Activated naive CD8-positive, alpha-beta T cell treated with anti-CD3 and anti-CD28 coated beads, Interleukin-2, amount 10 ng/mL, durations not matched to agents 7 days and 5 days (primary cell): ENCODE data around the gene CHST9. TPM values are rescaled to one million over a fixed set of nuclear protein-coding genes. Genes with fewer than 3 reads are reported as not detected.
"Not testable (repeated sequence)": the region's sequence is repeated elsewhere in the genome, so short reads cannot be mapped to it uniquely, and the experiment has no call there.

Experiments
- ATAC-seq: fragments of 150-1000 bp; cut with Tn5 transposase; one replicate; pipeline ENCODE4 v1.10.0; 2021; ENCODE audit warnings: low read depth, moderate library complexity
- POLR2A ChIA-PET: fragments of 350-600 bp; sonication (Branson Sonifier 250); formaldehyde crosslinking; loops from one replicate; lab custom pipeline; 2021; ENCODE audit warnings: antibody characterized with exemption; lab: Charles Lee
- DNase-seq: peaks from one replicate; pipeline ENCODE4 v3.0.0; 2021
- H3K27ac Mint-ChIP-seq: one replicate; pipeline ENCODE4 v1.8.0; 2022; ENCODE audit warnings: mild to moderate bottlenecking, mixed read lengths
- H3K27me3 Mint-ChIP-seq: one replicate; pipeline ENCODE4 v1.8.0; 2022; ENCODE audit warnings: mild to moderate bottlenecking, moderate library complexity, mixed read lengths
- H3K36me3 Mint-ChIP-seq: one replicate; pipeline ENCODE4 v1.8.0; 2021; ENCODE audit warnings: mild to moderate bottlenecking, mixed read lengths
- H3K4me1 Mint-ChIP-seq: one replicate; pipeline ENCODE4 v1.8.0; 2021; ENCODE audit warnings: mixed read lengths
- H3K4me3 Mint-ChIP-seq: one replicate; pipeline ENCODE4 v1.8.0; 2022; ENCODE audit warnings: mild to moderate bottlenecking, moderate library complexity, mixed read lengths
- H3K9me3 Mint-ChIP-seq: one replicate; pipeline ENCODE4 v1.8.0; 2021; ENCODE audit warnings: mixed read lengths
- total RNA-seq, 2 experiments: library from RNA; stranded (reverse); gene quantifications; one replicate each; pipeline ENCODE4 v1.2.3, GENCODE V29; 2021

Gene CHST9
- total RNA-seq, 2 experiments from 2014 or later, result not detected

- Mint-ChIP-seq H3K9me3 (peaks cover 6% of the 10 kb centered on the region), H3K4me3 (no peak overlapping the region), H3K36me3 (no peaks in the 10 kb centered on the region), H3K27ac (no peak overlapping the region), H3K4me1 (no peaks in the 10 kb centered on the region), H3K27me3 (no peaks in the 10 kb centered on the region)
- POLR2A ChIA-PET, result no interaction called here
- no peak for ATAC-seq
- no peak for DNase-seq
Measured at GRCh38 chr18:27109451-27109850, 75.7 kb downstream of the CHST9 start.

GRCh38 chr18:27108842-27109241 lies 76.3 kb downstream of the CHST9 start:
- Mint-ChIP-seq H3K4me1 (no peaks in the 10 kb centered on the region), H3K36me3 (no peaks in the 10 kb centered on the region), H3K9me3 (peaks cover 6% of the 10 kb centered on the region), H3K27ac (no peak overlapping the region), H3K27me3 (no peaks in the 10 kb centered on the region), H3K4me3 (no peak overlapping the region)
- POLR2A ChIA-PET, result no interaction called here
- ATAC-seq (no peak), DNase-seq (no peak)

GRCh38 chr18:27104743-27105142 lies 80.4 kb downstream of the CHST9 start:
- H3K27ac Mint-ChIP-seq, result no peak overlapping the region
- H3K36me3 Mint-ChIP-seq, result no peaks in the 10 kb centered on the region
- ATAC-seq (no peak), DNase-seq (no peak)
- H3K4me3 Mint-ChIP-seq, result no peak overlapping the region
- POLR2A ChIA-PET, result no interaction called here
- no peaks in the 10 kb centered on the region for H3K4me1 Mint-ChIP-seq
- no peaks in the 10 kb centered on the region for H3K27me3 Mint-ChIP-seq
- peaks cover 4% of the 10 kb centered on the region for H3K9me3 Mint-ChIP-seq

DNA sequence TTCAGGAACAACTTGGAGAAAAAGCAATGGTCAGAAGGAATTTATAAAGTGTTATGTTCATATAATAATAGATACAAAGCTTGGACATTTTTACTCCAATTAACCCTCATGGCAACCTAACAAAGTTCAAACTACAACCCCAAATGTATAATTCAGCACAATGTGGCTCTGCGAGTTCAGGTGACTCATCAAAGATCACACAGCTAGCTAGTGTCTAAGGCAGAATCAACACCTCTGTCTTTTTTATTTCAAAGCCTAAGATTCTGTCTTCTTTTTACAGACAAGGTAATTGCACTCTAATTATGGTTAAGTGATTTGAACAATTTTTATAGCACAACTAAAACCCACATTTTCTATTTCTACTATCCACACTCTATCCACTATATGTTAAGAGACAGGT lies 90.5 kb downstream of the CHST9 start:
- peaks cover 13% of the 10 kb centered on the region for H3K9me3 Mint-ChIP-seq
- POLR2A ChIA-PET, result no interaction called here

DNA sequence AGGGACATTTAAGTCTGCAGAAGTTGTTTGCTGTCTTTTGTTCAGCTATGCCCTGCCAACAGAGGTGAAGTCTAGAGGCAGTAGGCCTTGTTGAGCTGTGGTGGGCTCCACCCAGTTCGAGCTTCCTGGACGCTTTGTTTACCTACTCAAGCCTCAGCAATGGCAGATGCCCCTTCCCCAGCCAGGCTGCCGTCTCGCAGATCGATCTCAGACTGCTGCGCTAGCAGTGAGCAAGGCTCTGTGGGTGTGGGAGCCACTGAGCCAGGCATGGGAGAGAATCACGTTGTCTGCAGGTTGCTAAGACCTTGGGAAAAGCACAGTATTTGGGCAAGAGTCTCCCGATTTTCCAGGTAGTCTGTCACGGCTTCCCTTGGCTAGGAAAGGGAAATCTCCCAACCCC lies 91.8 kb downstream of the CHST9 start:
- H3K9me3 Mint-ChIP-seq, result peaks cover 12% of the 10 kb centered on the region
- DNase-seq, H3K36me3 Mint-ChIP-seq, H3K4me3 Mint-ChIP-seq, ATAC-seq, POLR2A ChIA-PET, H3K27me3 Mint-ChIP-seq, H3K4me1 Mint-ChIP-seq, H3K27ac Mint-ChIP-seq: not testable (repeated sequence)

More for the DNA sequence above, 90.5 kb downstream of the CHST9 start:
- no peak overlapping the region for H3K4me3 Mint-ChIP-seq
- no peak for DNase-seq
- ATAC-seq, result no peak
- no peaks in the 10 kb centered on the region for H3K36me3 Mint-ChIP-seq
- no peaks in the 10 kb centered on the region for H3K4me1 Mint-ChIP-seq
- no peak overlapping the region for H3K27ac Mint-ChIP-seq
- no peaks in the 10 kb centered on the region for H3K27me3 Mint-ChIP-seq

DNA sequence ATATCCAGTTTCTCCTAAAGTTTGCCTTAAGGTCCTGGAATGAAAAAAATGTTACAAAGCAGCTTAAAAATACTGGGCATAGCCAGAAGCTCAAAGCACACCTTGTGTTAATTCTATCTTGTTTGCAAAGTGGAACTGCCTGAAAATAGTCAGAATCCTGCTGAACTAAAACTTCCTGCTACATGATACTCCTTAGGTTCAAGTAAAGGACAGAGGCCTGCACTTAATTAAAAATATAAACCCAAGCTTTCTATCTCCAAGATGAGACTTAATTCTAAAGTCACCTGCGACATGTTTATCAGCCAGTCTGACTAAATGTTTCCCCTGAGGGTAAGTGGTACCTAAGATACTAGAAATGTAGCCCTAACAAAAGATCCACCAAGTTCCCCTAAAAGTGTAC lies 103.4 kb downstream of the CHST9 start:
- H3K27ac Mint-ChIP-seq, result no peak overlapping the region
- H3K4me3 Mint-ChIP-seq, result no peak overlapping the region
- no peaks in the 10 kb centered on the region for H3K27me3 Mint-ChIP-seq
- ATAC-seq, result no peak
- DNase-seq, result no peak
- H3K9me3 Mint-ChIP-seq, result no peaks in the 10 kb centered on the region
- no peaks in the 10 kb centered on the region for H3K36me3 Mint-ChIP-seq
- POLR2A ChIA-PET, result no interaction called here
- no peaks in the 10 kb centered on the region for H3K4me1 Mint-ChIP-seq

GRCh38 chr18:27075828-27076227 lies 109.3 kb downstream of the CHST9 start:
- H3K27ac Mint-ChIP-seq, result no peak overlapping the region
- no peaks in the 10 kb centered on the region for H3K36me3 Mint-ChIP-seq
- H3K9me3 Mint-ChIP-seq, result no peaks in the 10 kb centered on the region
- POLR2A ChIA-PET, result no interaction called here
- H3K27me3 Mint-ChIP-seq, result no peaks in the 10 kb centered on the region
- no peak for ATAC-seq
- H3K4me1 Mint-ChIP-seq, result no peaks in the 10 kb centered on the region
- H3K4me3 Mint-ChIP-seq, result no peak overlapping the region
- DNase-seq, result no peak

DNA sequence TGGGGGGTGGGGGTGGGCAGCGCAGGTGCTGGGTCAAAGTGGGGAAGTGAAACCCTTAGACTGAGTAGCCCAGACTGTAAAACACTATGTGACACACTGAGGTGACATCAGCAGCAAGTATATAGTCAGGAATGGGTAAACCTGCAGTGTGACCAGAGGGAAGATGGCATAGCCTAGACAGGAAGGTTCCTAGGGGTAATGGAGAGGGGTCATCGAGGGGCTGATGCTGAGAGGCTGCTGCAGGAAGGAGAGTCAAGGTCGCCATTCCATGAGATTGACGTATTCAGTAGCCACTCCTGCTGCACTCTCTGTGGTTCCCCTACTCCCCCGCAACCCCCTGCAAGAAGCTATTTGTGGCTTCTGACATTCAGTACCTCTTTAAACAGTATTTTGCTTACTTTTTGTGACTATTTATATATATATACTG lies 111.7 kb downstream of the CHST9 start:
- no peaks in the 10 kb centered on the region for H3K9me3 Mint-ChIP-seq
- POLR2A ChIA-PET, result no interaction called here
- ATAC-seq (no peak), DNase-seq (no peak)
- no peaks in the 10 kb centered on the region for H3K27me3 Mint-ChIP-seq
- H3K36me3 Mint-ChIP-seq, result no peaks in the 10 kb centered on the region
- H3K27ac Mint-ChIP-seq, result no peak overlapping the region
- no peak overlapping the region for H3K4me3 Mint-ChIP-seq
- H3K4me1 Mint-ChIP-seq, result no peaks in the 10 kb centered on the region

GRCh38 chr18:27064673-27065072 lies 120.4 kb downstream of the CHST9 start:
- no peaks in the 10 kb centered on the region for H3K36me3 Mint-ChIP-seq
- H3K4me3 Mint-ChIP-seq, result no peak overlapping the region
- POLR2A ChIA-PET, result no interaction called here
- DNase-seq (no peak), ATAC-seq (no peak)
- no peaks in the 10 kb centered on the region for H3K4me1 Mint-ChIP-seq
- H3K27me3 Mint-ChIP-seq, result no peaks in the 10 kb centered on the region
- H3K9me3 Mint-ChIP-seq, result no peaks in the 10 kb centered on the region
- no peak overlapping the region for H3K27ac Mint-ChIP-seq

DNA sequence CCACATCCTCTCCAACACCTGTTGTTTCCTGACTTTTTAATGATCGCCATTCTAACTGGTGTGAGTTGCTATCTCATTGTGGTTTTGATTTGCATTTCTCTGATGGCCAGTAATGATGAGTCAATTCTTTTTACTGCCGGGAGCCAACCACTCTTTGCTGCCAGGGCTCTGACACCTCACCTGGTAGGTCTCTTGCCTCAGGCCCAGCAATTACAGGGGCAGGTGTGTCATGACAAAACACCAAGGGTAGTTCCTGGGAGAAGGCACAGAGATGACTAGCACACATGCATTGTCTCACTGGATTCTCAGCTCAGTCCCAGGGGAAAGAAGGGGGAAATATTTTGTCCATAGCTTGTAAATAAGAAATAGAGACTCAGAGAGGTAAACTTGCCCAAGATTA lies 122.3 kb downstream of the CHST9 start:
- Mint-ChIP-seq H3K4me3 (no peak overlapping the region), H3K27me3 (no peaks in the 10 kb centered on the region), H3K36me3 (no peaks in the 10 kb centered on the region), H3K4me1 (no peaks in the 10 kb centered on the region), H3K9me3 (no peaks in the 10 kb centered on the region), H3K27ac (no peak overlapping the region)
- POLR2A ChIA-PET, result no interaction called here
- DNase-seq (no peak), ATAC-seq (no peak)

DNA sequence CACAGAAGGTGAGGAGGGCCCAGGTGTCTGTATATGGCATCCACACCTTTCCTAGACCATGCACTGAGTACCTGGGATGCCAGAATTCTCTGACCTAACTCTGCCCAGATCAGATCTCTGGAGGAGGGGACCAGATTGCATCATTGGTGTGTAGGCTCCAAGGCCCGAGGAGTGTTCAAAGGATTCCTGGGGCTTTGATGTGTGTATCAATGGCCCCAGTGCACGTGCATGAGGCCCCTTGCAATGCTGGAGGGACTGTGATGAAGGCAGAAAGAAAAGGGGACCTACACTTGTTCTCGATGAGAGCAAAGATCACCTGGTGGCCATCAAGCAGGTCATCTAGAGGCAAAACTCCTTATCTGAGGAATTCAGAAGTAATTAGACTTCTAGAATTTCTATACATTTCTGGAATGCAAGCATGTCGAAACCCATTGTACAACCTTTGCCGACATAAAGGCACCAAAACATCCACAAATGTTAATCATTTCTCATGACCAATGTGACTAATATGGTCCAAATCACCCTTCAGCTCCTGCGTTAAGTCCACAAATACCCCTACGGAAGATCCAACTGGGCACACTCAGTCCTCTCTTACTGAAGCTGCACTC lies 123.5 kb downstream of the CHST9 start:
- Mint-ChIP-seq H3K27me3 (no peaks in the 10 kb centered on the region), H3K27ac (no peak overlapping the region), H3K4me1 (no peaks in the 10 kb centered on the region)

GRCh38 chr18:27057519-27058234 lies 127.4 kb downstream of the CHST9 start:
- POLR2A ChIA-PET, result no interaction called here
- H3K4me1 Mint-ChIP-seq, result no peaks in the 10 kb centered on the region

More for the DNA sequence above, 123.5 kb downstream of the CHST9 start:
- Mint-ChIP-seq H3K9me3 (no peaks in the 10 kb centered on the region), H3K4me3 (no peak overlapping the region), H3K36me3 (no peaks in the 10 kb centered on the region)
- ATAC-seq (no peak), DNase-seq (no peak)
- POLR2A ChIA-PET, result no interaction called here

DNA sequence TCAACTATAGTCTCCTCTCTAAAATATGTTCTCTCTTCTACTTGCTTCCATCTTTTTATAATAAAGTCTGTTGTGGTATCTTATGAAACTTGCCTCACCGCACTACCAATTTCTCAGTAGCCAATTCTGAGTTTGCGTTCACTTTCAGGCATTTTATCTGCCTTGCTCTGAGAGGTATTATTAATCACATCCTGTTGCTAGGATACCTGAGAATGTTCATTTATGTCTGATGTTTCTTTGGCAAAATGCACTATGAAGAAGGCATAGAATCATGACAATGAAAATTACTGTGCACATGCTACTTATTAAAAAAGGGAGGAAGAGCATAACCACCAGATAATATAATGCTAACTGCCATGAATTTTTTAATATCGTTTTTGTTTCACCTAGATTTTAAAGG lies 130.2 kb downstream of the CHST9 start:
- Mint-ChIP-seq H3K27me3 (no peaks in the 10 kb centered on the region), H3K27ac (no peak overlapping the region), H3K4me3 (no peak overlapping the region), H3K9me3 (no peaks in the 10 kb centered on the region), H3K4me1 (no peaks in the 10 kb centered on the region), H3K36me3 (no peaks in the 10 kb centered on the region)
- no peak for ATAC-seq
- POLR2A ChIA-PET, result no interaction called here
- no peak for DNase-seq

More at GRCh38 chr18:27057519-27058234, 127.4 kb downstream of the CHST9 start:
- Mint-ChIP-seq H3K27me3 (no peaks in the 10 kb centered on the region), H3K36me3 (no peaks in the 10 kb centered on the region), H3K27ac (no peak overlapping the region), H3K4me3 (no peak overlapping the region), H3K9me3 (no peaks in the 10 kb centered on the region)
- no peak for DNase-seq
- no peak for ATAC-seq

GRCh38 chr18:27049969-27050368 lies 135.1 kb downstream of the CHST9 start:
- no peaks in the 10 kb centered on the region for H3K9me3 Mint-ChIP-seq
- H3K27me3 Mint-ChIP-seq, result no peaks in the 10 kb centered on the region
- H3K36me3 Mint-ChIP-seq, result no peaks in the 10 kb centered on the region
- no peak for ATAC-seq
- POLR2A ChIA-PET, result no interaction called here
- H3K4me3 Mint-ChIP-seq, result no peak overlapping the region
- H3K4me1 Mint-ChIP-seq, result no peaks in the 10 kb centered on the region
- no peak overlapping the region for H3K27ac Mint-ChIP-seq
- no peak for DNase-seq
